Activated gamma-delta T cell treated with anti-CD3 and anti-CD28 coated beads, Interleukin-2, amount 50 U/mL, for 16 hours (primary cell): ENCODE measurements around the gene ZNF646.

ENCODE experiments used
- DNase-seq: peaks from one replicate; pipeline ENCODE4 v3.0.0-alpha.2; 2020; ENCODE audit warnings: low read depth

Gene ZNF646

DNA sequence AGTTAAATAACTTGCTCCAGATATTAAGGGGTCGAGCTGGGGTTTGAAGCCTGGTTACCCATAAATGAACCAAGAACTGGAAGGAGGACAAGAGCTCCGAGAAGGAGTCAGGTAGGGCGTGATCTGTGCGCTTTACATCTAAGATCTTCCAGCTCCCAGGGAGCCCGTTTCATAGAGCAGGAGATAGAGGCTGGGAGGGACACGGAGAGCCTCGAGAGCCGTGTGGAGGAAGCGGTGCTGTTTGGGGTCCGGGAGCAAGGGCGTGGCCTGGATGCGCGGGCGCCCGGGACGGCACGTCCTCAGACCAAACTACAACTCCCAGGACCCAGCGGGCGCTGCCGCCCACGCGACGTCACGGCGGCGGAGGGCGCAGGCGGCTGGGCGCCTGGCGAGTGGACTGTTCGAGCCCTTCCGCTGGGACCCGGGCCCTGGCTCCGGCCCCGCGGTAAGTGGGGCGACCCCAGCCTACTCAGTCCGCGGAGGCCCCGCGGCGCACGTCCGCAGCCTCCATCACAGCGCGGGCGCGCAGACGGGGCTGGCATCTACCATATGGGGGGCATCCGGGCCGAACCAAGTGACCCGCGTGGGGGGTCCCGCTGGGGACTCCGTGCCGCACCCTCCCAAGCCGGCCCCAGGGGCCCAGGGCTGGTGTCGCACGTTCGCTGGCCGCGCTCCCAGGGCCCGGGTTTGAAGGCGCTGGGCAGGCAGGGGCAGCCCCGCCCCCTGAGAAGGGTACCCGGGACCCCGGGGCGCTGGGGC lies 34.0 kb downstream of the ZNF646 start, which contains the start of gene BCKDK:
TSS of gene BCKDK (plus strand) at position 352 of the 759 bp plus-strand sequence. CDS start 838 bp downstream, outside the sequence.
- DNase-seq = peak; percentile 29

GRCh38 chr16:31108794-31109558 lies 34.8 kb downstream of the ZNF646 start:
- DNase-seq = no peak

GRCh38 chr16:31109622-31110021 lies 35.4 kb downstream of the ZNF646 start:
- DNase-seq = no peak

DNA sequence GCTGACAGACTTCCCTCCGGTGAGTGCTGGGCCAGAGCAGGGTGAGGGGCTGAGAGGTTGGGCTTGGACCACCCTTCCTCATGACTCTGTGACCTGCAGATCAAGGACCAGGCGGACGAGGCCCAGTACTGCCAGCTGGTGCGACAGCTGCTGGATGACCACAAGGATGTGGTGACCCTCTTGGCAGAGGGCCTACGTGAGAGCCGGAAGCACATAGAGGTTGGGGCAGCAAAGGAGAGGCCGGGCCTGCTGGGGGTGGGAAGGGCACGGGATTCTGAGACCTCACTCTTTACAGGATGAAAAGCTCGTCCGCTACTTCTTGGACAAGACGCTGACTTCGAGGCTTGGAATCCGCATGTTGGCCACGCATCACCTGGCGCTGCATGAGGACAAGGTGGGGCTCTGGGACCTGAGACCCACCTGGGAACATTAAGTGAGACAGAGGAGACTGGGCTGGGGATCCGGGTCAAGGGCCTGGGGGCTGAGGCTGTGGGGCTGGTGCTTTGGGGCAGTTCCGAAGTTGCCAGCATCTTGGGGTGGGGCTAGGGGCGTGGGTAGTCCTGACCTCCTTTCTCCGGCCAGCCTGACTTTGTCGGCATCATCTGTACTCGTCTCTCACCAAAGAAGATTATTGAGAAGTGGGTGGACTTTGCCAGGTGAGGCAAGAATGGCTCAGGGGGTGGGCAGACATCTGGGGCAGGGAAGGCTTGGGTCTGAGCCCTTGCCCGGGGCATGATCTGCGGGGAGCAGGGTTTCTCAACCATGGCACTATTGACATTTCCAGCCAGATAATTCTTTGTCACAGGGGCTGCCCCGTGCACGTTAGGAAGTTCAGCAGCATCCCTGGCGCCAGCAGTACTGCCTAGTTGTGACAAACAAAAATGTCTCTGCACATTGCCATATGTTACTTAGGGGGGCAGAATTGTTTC lies 36.1 kb downstream of the ZNF646 start:
- DNase-seq = no peak

GRCh38 chr16:31111881-31112466 lies 37.8 kb downstream of the ZNF646 start:
- no peak for DNase-seq

DNA sequence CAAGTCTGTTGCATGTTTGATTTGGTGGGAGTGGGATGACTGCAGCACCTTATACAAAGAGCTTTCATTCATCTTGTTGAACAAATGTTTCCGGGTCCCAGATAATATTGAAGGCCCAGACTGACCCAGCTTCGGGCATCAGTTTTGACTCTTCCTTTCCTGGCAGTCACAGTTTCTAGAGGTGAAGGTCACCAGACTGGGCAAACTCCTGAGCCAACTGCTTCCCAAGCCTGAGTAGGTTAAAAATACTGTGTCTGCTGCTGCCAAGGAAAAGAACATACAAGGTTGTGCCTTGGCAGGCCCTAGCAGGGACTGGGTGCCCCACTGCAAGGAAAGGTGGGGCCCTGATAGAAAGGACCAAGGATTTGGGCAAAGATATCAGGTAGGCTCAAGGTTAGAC lies 38.5 kb downstream of the ZNF646 start:
- DNase-seq = no peak

GRCh38 chr16:31113121-31114120 lies 39.2 kb downstream of the ZNF646 start:
- DNase-seq = no peak

DNA sequence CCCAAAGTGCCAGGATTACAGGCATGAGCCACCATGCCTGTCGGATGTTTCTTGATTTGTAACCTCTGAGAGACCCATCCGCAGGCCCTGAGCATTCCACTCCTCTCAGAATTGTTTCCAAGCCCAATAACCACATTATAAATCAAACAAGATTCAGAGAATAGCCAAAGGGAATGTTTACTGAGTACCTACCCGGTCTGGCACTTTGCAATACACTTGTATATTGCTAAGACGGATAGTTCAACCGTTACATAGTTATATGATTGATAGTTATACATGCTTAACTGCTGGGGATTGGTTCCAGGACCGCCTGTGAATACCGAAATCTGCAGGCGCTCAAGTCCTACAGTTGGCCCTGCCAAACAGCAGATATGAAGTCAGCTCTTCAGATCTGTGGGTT lies 40.2 kb downstream of the ZNF646 start:
- DNase-seq = no peak

DNA sequence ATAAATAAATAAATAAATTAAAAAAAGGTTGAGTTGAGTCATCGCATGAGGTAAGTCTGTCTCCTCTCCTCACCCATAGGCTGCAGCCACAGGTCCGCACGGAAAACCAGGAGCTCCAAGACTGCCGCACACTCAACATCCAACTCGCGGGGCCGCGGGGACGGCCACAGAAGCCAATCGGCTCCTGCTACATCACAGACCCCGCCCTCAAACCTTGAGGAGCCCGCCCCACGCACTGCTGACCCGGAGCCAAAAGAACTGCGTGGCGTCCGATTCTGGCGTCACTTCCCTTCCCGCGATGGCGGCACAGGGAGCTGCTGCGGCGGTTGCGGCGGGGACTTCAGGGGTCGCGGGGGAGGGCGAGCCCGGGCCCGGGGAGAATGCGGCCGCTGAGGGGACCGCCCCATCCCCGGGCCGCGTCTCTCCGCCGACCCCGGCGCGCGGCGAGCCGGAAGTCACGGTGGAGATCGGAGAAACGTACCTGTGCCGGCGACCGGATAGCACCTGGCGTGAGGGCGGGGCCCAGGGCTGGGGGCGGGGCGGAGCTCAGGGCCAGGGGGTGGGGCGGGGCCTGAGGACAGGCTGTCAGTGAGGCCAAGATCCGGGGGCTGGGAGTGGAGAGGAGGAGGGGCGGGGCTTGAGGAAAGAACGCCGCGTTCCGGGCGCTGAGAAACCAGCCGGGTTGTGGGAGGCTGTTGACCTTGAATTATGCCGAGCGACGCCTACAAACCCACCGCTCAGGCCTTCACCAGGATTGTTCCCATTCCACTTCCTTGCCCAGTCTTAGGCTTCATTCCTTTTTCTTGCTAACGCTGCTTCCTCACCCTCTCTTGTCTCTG lies 43.4 kb downstream of the ZNF646 start, which contains the start of gene KAT8:
TSS of gene KAT8 (plus strand) at position 281 of the 839 bp plus-strand sequence. CDS start at position 299, 18 bp downstream.
- peak; percentile 96 for DNase-seq

- DNase-seq = no peak
Measured at GRCh38 chr16:31118223-31119155, 44.3 kb downstream of the ZNF646 start.

GRCh38 chr16:31120129-31120528 lies 45.9 kb downstream of the ZNF646 start:
- DNase-seq = no peak

- DNase-seq = no peak
Measured at GRCh38 chr16:31125844-31126243, 51.6 kb downstream of the ZNF646 start.

GRCh38 chr16:31127182-31127581 lies 53.0 kb downstream of the ZNF646 start:
- DNase-seq = no peak

DNA sequence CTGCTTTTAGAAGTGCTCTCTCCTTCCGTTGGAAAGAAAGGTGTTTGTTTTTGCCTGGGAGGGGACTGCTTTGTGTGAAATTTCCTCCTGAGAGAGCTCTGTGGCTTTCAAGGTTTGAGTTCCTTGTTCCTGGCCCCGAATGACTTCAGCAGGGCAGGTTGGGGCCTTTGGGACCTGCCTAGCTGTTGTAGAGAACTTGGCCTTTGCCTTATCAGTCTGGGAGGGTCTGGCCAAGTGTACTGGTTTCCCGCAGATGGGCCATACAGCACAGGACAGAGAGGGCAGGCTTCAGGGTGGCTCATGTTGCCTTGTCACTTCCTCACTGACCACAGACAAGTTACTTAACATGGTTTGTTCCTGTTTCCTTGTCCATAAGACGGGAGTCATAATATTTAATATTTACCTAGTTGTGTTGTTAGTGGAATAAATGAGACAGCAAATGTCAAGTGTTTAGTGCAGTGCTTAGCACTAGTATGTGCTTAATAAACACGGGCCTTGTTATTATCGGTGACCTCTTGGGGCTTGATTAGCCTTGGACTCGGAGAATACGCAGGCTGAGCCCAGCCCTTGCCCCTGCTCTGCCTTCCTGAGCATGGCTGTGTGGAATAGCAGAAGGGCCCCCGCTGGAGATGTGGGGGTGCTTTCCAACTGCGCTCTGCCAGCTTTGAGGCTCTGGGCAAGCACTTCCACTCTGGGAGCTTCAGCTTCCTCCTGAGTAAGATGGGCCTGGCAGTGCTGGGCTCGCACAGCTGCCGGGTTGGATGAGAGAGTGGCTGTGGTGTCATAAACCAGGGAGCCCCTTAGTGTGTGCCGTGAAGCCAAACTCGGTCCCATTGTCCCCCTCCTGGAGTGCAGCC lies 54.7 kb downstream of the ZNF646 start:
- no peak for DNase-seq

DNA sequence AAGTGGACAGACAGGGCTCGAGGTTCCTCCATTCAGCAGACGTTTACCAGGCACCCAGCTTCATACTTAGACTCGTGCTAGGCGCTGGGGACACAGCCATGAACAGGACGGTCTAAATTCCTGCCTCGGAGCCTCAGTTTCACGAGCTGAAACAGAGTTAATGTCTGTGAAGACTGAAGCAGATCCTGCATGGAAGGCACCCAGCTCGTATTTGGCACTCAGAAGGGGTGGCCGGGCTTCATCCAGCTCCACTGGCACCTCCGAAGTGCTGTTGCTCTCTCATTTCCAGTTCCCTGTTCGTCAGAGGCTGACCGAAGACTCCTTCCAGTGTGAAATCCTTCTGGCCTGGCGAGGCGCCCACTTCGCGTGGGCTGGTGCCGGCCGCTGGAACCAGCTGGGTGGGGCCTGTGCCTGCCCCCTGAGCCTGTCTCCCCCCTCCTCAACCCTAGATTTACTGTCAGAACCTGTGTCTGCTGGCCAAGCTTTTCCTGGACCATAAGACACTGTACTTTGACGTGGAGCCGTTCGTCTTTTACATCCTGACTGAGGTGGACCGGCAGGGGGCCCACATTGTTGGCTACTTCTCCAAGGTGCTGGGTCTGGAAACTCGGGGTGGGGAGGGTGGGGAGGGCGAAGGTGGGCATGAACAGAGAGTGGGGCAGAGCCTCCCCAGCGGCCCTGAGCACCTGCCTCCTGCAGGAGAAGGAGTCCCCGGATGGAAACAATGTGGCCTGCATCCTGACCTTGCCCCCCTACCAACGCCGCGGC lies 55.5 kb downstream of the ZNF646 start:
- DNase-seq = no peak

DNA sequence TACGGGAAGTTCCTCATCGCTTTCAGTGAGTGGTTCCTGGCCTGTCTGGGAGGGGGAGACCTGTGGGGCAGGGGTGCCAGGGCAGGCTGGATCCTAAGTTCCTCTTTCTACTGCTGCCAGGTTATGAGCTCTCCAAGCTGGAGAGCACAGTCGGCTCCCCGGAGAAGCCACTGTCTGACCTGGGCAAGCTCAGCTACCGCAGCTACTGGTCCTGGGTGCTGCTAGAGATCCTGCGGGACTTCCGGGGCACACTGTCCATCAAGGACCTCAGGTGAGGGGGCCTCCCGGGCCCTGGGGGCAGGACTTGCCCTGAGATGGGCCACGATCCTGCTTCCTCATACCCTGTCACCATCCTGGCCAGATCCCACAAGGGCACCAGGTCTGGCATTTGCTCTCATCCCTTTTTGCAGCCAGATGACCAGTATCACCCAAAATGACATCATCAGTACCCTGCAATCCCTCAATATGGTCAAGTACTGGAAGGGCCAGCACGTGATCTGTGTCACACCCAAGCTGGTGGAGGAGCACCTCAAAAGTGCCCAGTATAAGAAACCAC lies 56.2 kb downstream of the ZNF646 start:
- DNase-seq = no peak
